Uterus (tissue), 2 donors: ENCODE data around the gene FOXO1.

ENCODE experiments used
- CTCF ChIP-seq, 4 experiments: fragments of 200-600 bp in 2 of 4; fragments of 450-650 bp in 2 of 4; sonication (generic) in 2 of 4; IDR thresholded peaks; one replicate each; pipeline ENCODE4 v1.5.1; 2016 to 2019; ENCODE audit warnings: antibody characterized with exemption in 4 of 4, mild to moderate bottlenecking in 2 of 4, moderate library complexity in 1 of 4
- POLR2A ChIP-seq, 2 donors: fragments of 450-650 bp; IDR thresholded peaks; one replicate each; pipeline ENCODE4 v1.6.1; 2016; ENCODE audit warnings: antibody characterized with exemption in 2 of 2, mild to moderate bottlenecking in 1 of 2, moderate library complexity in 1 of 2

- no peak for TF ChIP-seq POLR2A (IDR thresholded peaks at IDR 0.05)
- no peak for TF ChIP-seq CTCF (IDR thresholded peaks at IDR 0.05)
Measured at GRCh38 chr13:40656358-40656757, 10.1 kb downstream of the FOXO1 start.
